A673 (cell line): ENCODE data around the gene TNFRSF12A. TPM values are rescaled to one million over a fixed set of nuclear protein-coding genes. Genes with fewer than 3 reads are reported as not detected.

ENCODE experiments used
- BruUV-seq: library from RNA; stranded (reverse); fragments of 400-500 nt; replicated peaks from 2 replicates; lab custom pipeline; 2021; lab: Mats Ljungman, UMichigan
- CTCF ChIA-PET: fragments of 300-600 bp; sonication (Branson Sonifier 250); formaldehyde crosslinking; loops from one replicate; lab custom pipeline; 2022; ENCODE audit warnings: antibody characterized with exemption; lab: Charles Lee
- POLR2A ChIA-PET: fragments of 300-600 bp; sonication (Branson Sonifier 250); formaldehyde crosslinking; loops from one replicate; lab custom pipeline; 2022; ENCODE audit warnings: antibody characterized with exemption; ENCODE audit not compliant: low non-redundant PET; lab: Charles Lee
- DNase-seq: peaks from one replicate; pipeline ENCODE4 v3.0.0-alpha.2; 2015; ENCODE audit warnings: low spot score
- H3K27ac ChIP-seq: fragments of 200-600 bp; sonication (generic); 2 replicates; pipeline ENCODE4 v1.5.1; 2016; ENCODE audit warnings: mixed run types, low read depth, mild to moderate bottlenecking, mixed read lengths, antibody characterized with exemption, low read length; ENCODE audit not compliant: poor library complexity, severe bottlenecking
- H3K27me3 ChIP-seq: fragments of 200-600 bp; sonication (generic); replicated peaks from 2 replicates; pipeline ENCODE4 v1.6.1; 2017; ENCODE audit warnings: mixed run types, low read depth, mild to moderate bottlenecking, mixed read lengths, antibody characterized with exemption, low read length; ENCODE audit not compliant: insufficient read depth, poor library complexity
- H3K36me3 ChIP-seq: fragments of 200-600 bp; sonication (generic); 2 replicates; pipeline ENCODE4 v1.6.1; 2016; ENCODE audit warnings: mixed run types, mild to moderate bottlenecking, mixed read lengths, antibody characterized with exemption, low read length; ENCODE audit not compliant: insufficient read depth, poor library complexity, severe bottlenecking
- H3K4me1 ChIP-seq: fragments of 200-600 bp; sonication (generic); 2 replicates; pipeline ENCODE4 v1.6.1; 2017; ENCODE audit warnings: mixed run types, mild to moderate bottlenecking, mixed read lengths, antibody characterized with exemption, low read length; ENCODE audit not compliant: insufficient read depth, poor library complexity, severe bottlenecking
- H3K4me3 ChIP-seq: fragments of 200-600 bp; sonication (generic); 2 replicates; pipeline ENCODE4 v1.5.1; 2016; ENCODE audit warnings: low read depth, mixed run types, mild to moderate bottlenecking, mixed read lengths, low read length; ENCODE audit not compliant: poor library complexity, severe bottlenecking
- H3K9me3 ChIP-seq: fragments of 200-600 bp; sonication (generic); 2 replicates; pipeline ENCODE4 v1.6.1; 2016; ENCODE audit warnings: mixed run types, low read depth, mild to moderate bottlenecking, mixed read lengths, antibody characterized with exemption, low read length; ENCODE audit not compliant: poor library complexity, severe bottlenecking
- CTCF ChIP-seq: fragments of 300-800, 200-600 bp; sonication (generic); conservative IDR thresholded peaks from 2 replicates; pipeline ENCODE4 v1.5.1; 2017; ENCODE audit warnings: low read depth, mild to moderate bottlenecking, antibody characterized with exemption, low read length, moderate library complexity, mixed read lengths
- EZH2 ChIP-seq: fragments of 200-600 bp; sonication (generic); IDR thresholded peaks from 2 replicates; pipeline ENCODE4 v1.6.1; 2017; ENCODE audit warnings: borderline replicate concordance, low read depth, mild to moderate bottlenecking, mixed read lengths, antibody characterized with exemption, low read length; ENCODE audit not compliant: poor library complexity, severe bottlenecking
- intact Hi-C: fragments of 100-400 bp; cut with micrococcal nuclease; formaldehyde crosslinking; loops from one replicate; pipeline ENCODE4 v1.10.0; 2022; ENCODE audit not compliant: unreplicated experiment
- total RNA-seq: library from RNA; stranded (reverse); gene quantifications from 2 replicates; pipeline ENCODE4 v1.2.3, GENCODE V29; 2021

Gene TNFRSF12A
- total RNA-seq, 1 experiment from 2014 or later, result 39.5 TPM

GRCh38 chr16:3058139-3059030 lies 38.2 kb downstream of the TNFRSF12A start:
- no TSS peak for BruUV-seq
- H3K4me1 ChIP-seq, result peaks cover 5% of the 10 kb centered on the region
- no peaks in the 10 kb centered on the region for H3K36me3 ChIP-seq
- H3K27me3 ChIP-seq, result no peaks in the 10 kb centered on the region
- DNase-seq, result peak; percentile 37
- no peaks in the 10 kb centered on the region for H3K9me3 ChIP-seq
- CTCF ChIA-PET, result interaction anchor here (0.6 to 1.0 kb wide), 6 partner anchors 11 to 93 kb away, joined by 3 to 12 read pairs (median 6); partner anchors contain the start of genes HCFC1R1 and THOC6
- H3K27ac ChIP-seq, result peak overlapping the region; percentile 88
- TF ChIP-seq EZH2, result no peak
- no peak for TF ChIP-seq CTCF
- intact Hi-C loops, result loop anchor here (10.0 kb wide), 1 partner anchor 96 kb away; no protein-coding TSS in a partner anchor
- POLR2A ChIA-PET, result no interaction called here
- H3K4me3 ChIP-seq, result peak overlapping the region; percentile 93

- H3K4me3 ChIP-seq, result peak overlapping the region; percentile 93
- ChIA-PET POLR2A (no interaction called here), CTCF (interaction anchor here (0.6 to 1.0 kb wide), 5 partner anchors 27 to 70 kb away, joined by 3 to 10 read pairs (median 5); partner anchors contain the start of genes HCFC1R1 and THOC6)
- TF ChIP-seq CTCF (peak; percentile 69), EZH2 (no peak)
- H3K36me3 ChIP-seq, result no peaks in the 10 kb centered on the region
- intact Hi-C loops, result loop anchor here (10.0 kb wide), 1 partner anchor 96 kb away; no protein-coding TSS in a partner anchor
- peaks cover 5% of the 10 kb centered on the region for H3K4me1 ChIP-seq
- no peaks in the 10 kb centered on the region for H3K27me3 ChIP-seq
- peak; percentile 87 for DNase-seq
- H3K9me3 ChIP-seq, result no peaks in the 10 kb centered on the region
- peak overlapping the region; percentile 88 for H3K27ac ChIP-seq
- BruUV-seq, result no TSS peak
Observed at GRCh38 chr16:3059041-3059722, 39.0 kb downstream of the TNFRSF12A start.

- POLR2A ChIA-PET, result no interaction called here
- BruUV-seq, result no TSS peak
- TF ChIP-seq EZH2 (no peak), CTCF (no peak)
Observed at GRCh38 chr16:3059723-3060242, 39.6 kb downstream of the TNFRSF12A start.

More at GRCh38 chr16:3059723-3060242, 39.6 kb downstream of the TNFRSF12A start:
- H3K4me3 ChIP-seq, result peak overlapping the region; percentile 93
- H3K4me1 ChIP-seq, result peaks cover 5% of the 10 kb centered on the region
- intact Hi-C loops, result loop anchor here (5.0 to 10.0 kb wide), 2 partner anchors 68 to 95 kb away; no protein-coding TSS in a partner anchor
- peak overlapping the region; percentile 88 for H3K27ac ChIP-seq
- H3K36me3 ChIP-seq, result no peaks in the 10 kb centered on the region
- no peaks in the 10 kb centered on the region for H3K9me3 ChIP-seq
- CTCF ChIA-PET, result interaction anchor here (1.0 kb wide), 1 partner anchor 33 kb away, joined by 3 read pairs; no protein-coding TSS in a partner anchor
- H3K27me3 ChIP-seq, result no peaks in the 10 kb centered on the region
- no peak for DNase-seq
